Colonic mucosa (tissue), 4 donors: ENCODE results near the gene CACNA2D4. TPM values are rescaled to one million over a fixed set of nuclear protein-coding genes. Genes with fewer than 3 reads are reported as not detected.

Experiments used
- DNase-seq: peaks from one replicate; pipeline ENCODE4 v3.0.0-alpha.2; 2020
- H3K27ac ChIP-seq: fragments of 200-600 bp; one replicate; pipeline ENCODE4 v1.8.0; 2021
- H3K27me3 ChIP-seq: fragments of 200-600 bp; one replicate; pipeline ENCODE4 v1.8.0; 2021
- H3K36me3 ChIP-seq: fragments of 200-600 bp; one replicate; pipeline ENCODE4 v1.8.0; 2021
- H3K4me1 ChIP-seq: fragments of 200-600 bp; one replicate; pipeline ENCODE4 v1.8.0; 2021; ENCODE audit warnings: mild to moderate bottlenecking
- H3K4me3 ChIP-seq: fragments of 200-600 bp; one replicate; pipeline ENCODE4 v1.8.0; 2021
- H3K9ac ChIP-seq, 2 donors: one replicate each; pipeline ENCODE4 v1.7.0; 2013; ENCODE audit warnings: control low read depth in 2 of 2, low read depth in 2 of 2, low read length in 2 of 2
- H3K9me3 ChIP-seq: fragments of 200-600 bp; one replicate; pipeline ENCODE4 v1.8.0; 2021
- CTCF ChIP-seq: fragments of 200-600 bp; IDR thresholded peaks from one replicate; pipeline ENCODE4 v1.8.0; 2022; ENCODE audit warnings: antibody characterized with exemption, mild to moderate bottlenecking
- intact Hi-C: fragments of 100-400 bp; cut with DNase I; formaldehyde crosslinking; loops from one replicate; pipeline ENCODE4 v1.14.1; 2022
- total RNA-seq, 2 donors: library from RNA; stranded (reverse); fragmentation: NEBNext Ultra II Directional in 1 of 2; extraction: Animal tissue kit (Norgen Biotek cat#: 25700) in 1 of 2; gene quantifications; one replicate each; pipeline ENCODE4 v1.2.1, GENCODE V29; 2021
- donor health status: healthy.
- donor health status: DM: no; HTN: no; CAD: no.
- donor health status: DM: no; HTN: no; CAD: no.

The CACNA2D4 gene
- total RNA-seq, 2 donors from 2014 or later, result 3.3 to 3.7 TPM

- DNase-seq, result no peak
- no peaks in the 10 kb centered on the region for H3K4me1 ChIP-seq
- H3K9ac ChIP-seq, result no peak overlapping the region
- H3K4me3 ChIP-seq, result no peak overlapping the region
- no peak for TF ChIP-seq CTCF
- no peaks in the 10 kb centered on the region for H3K36me3 ChIP-seq
- H3K27me3 ChIP-seq, result peaks cover 6% of the 10 kb centered on the region
- no peaks in the 10 kb centered on the region for H3K9me3 ChIP-seq
- H3K27ac ChIP-seq, result no peak overlapping the region
- intact Hi-C loops, result no loop called here
Measured at GRCh38 chr12:1830981-1831963, 87.2 kb downstream of the CACNA2D4 start.

GRCh38 chr12:1830401-1830845 lies 88.0 kb downstream of the CACNA2D4 start:
- Histone ChIP-seq H3K36me3 (no peaks in the 10 kb centered on the region), H3K4me3 (no peak overlapping the region), H3K9me3 (no peaks in the 10 kb centered on the region), H3K27me3 (peaks cover 6% of the 10 kb centered on the region), H3K4me1 (no peaks in the 10 kb centered on the region), H3K27ac (no peak overlapping the region), H3K9ac (no peak overlapping the region)
- intact Hi-C loops, result no loop called here
- no peak for DNase-seq
- no peak for TF ChIP-seq CTCF

- Histone ChIP-seq H3K4me3 (no peak overlapping the region), H3K9me3 (no peaks in the 10 kb centered on the region), H3K27ac (no peak overlapping the region), H3K36me3 (no peaks in the 10 kb centered on the region), H3K27me3 (peaks cover 6% of the 10 kb centered on the region), H3K4me1 (no peaks in the 10 kb centered on the region), H3K9ac (no peak overlapping the region)
- TF ChIP-seq CTCF, result no peak
- no peak for DNase-seq
- intact Hi-C loops, result no loop called here
Measured at GRCh38 chr12:1829306-1829900, 89.0 kb downstream of the CACNA2D4 start.

- peaks cover 6% of the 10 kb centered on the region for H3K27me3 ChIP-seq
- no peaks in the 10 kb centered on the region for H3K9me3 ChIP-seq
- intact Hi-C loops, result no loop called here
- H3K4me3 ChIP-seq, result no peak overlapping the region
- H3K9ac ChIP-seq, result no peak overlapping the region
- H3K36me3 ChIP-seq, result no peaks in the 10 kb centered on the region
- no peak for TF ChIP-seq CTCF
- no peak overlapping the region for H3K27ac ChIP-seq
- no peaks in the 10 kb centered on the region for H3K4me1 ChIP-seq
- no peak for DNase-seq
Measured at GRCh38 chr12:1828856-1829255, 89.6 kb downstream of the CACNA2D4 start.

GRCh38 chr12:1827826-1828805 lies 90.3 kb downstream of the CACNA2D4 start:
- DNase-seq, result no peak
- Histone ChIP-seq H3K4me3 (no peak overlapping the region), H3K27me3 (peaks cover 6% of the 10 kb centered on the region), H3K9me3 (no peaks in the 10 kb centered on the region), H3K27ac (no peak overlapping the region), H3K36me3 (no peaks in the 10 kb centered on the region), H3K4me1 (no peaks in the 10 kb centered on the region), H3K9ac (no peak overlapping the region)
- intact Hi-C loops, result no loop called here
- no peak for TF ChIP-seq CTCF
